ENCODE results near the gene TM4SF4.
"Not testable (repeated sequence)": the region's sequence is repeated elsewhere in the genome, so short reads cannot be mapped to it uniquely, and the experiment has no call there.

The TM4SF4 gene, protein sequence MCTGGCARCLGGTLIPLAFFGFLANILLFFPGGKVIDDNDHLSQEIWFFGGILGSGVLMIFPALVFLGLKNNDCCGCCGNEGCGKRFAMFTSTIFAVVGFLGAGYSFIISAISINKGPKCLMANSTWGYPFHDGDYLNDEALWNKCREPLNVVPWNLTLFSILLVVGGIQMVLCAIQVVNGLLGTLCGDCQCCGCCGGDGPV

DNA sequence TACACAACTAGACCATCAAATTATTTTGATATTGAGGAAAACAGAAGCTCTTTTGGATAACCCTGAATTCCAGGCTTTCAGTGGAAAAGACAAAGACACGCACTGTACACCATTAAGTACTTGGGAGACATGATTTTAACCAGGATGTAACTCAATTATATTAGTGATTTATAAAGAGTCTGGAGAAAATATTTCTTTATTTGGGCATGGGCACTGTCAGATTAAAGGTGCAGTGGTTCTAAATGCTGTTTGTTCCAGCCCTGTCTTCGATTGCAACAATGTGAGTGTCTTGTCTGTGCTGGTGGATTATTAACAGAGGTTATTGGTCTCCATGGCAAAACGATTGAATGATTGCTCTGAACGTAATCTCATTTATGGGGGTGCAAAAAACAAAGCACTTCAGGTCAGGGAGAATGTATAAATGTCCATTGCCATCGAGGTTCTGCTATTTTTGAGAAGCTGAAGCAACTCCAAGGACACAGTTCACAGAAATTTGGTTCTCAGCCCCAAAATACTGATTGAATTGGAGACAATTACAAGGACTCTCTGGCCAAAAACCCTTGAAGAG is at the start of gene TM4SF4:
TSS of gene TM4SF4 (plus strand) at position 448 of the 568 bp plus-strand sequence. CDS start 181 bp downstream, outside the sequence.
- no peak for DNase-seq (ENCODE audit: low spot score)

DNA sequence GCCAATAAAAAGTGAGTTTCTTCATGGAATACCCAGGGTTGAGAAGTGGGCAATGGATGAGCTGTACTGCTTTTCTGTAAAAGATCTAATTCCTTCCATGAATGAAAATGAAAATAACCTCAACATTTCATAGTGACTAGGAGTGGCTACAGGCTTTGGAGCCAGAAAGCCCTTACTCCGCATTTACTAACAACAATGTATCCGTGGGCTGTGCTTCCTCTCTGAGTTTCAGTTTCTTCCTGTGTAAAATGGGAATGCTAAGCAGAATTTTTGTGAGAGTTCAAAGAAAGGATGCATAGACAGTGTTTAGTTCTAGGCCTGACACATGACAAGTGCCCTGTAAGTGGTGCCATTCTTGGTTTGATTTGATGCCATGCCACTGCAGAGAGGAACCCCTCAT is 49.6 kb upstream of the TM4SF4 start:
- no peak for DNase-seq (ENCODE audit: low spot score)

DNA sequence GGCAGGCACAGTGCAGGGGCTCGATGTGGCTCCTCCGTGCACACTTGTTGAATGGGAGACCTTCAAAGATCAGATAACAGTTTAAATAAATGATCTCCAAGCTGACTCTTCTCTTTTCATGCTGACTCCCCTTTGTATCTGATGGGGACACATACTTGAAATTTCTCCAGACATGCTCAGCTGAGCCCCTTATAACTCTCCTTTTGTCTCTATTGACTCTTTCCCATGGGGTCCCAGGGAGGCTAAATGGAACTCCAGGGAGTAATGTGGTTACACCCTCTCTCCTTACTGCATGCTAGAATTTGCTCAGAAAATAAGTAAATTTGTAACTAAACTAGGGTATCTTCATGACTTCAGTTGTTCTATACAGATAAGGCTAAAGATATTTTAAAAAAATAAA is 48.2 kb upstream of the TM4SF4 start:
- DNase-seq (ENCODE audit: low spot score): no peak

DNA sequence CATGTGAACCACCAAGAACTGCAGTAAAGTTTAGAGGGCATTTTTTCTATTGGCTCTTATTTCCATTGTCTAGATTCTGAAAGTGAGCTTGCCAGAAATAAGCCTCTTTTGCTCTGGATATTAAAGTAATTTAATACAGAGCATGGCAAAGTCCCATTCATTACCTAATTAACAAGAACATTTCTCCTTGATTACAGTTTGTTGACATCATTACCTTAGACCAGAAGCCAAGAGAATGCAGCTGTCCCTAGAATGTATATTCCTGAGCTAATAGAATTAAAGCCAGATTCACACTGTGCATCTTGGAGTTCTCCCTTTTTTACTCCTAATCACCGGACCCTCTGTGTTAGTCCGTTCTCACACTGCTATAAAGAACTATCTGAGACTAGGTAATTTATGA is 46.4 kb upstream of the TM4SF4 start:
- DNase-seq (ENCODE audit: low spot score): no peak

DNA sequence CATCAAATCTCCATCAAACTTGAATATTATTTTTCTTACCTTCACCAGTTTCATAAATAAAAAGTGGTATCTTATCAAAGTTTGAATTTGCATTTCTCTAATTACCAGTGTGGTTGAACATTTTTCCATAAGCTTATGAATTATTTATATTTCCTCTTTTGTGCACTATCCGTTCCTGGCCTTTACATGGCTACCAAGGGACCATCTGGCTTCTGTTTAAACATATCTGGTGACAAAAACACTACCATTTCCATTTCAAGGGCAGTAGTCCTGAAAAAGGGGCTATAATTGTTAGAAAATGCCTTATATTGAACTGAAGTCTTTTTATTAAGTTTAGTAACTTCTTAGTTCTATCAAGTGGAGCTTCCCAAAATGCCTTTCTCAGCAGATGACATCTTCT is 44.3 kb upstream of the TM4SF4 start:
- no peak for DNase-seq (ENCODE audit: low spot score)

DNA sequence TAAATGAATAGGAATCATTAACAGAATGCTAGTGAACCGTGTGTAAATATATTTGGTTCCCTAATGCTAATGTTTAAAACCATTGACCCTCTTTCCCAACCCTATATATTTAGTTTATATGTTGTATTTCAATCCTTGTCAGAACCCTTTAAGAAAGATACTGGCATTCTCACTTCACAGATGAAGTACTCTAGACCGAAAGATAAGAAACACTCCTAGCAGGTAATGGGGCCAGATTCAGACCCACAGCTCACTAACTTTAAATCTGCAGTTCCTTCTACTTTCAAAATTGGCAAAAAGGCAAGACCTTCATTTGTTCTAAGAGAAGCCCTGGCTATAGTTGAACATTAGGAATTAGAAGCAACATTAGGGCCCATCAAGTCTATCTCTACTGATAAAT is 42.3 kb upstream of the TM4SF4 start:
- DNase-seq (ENCODE audit: low spot score): no peak

DNA sequence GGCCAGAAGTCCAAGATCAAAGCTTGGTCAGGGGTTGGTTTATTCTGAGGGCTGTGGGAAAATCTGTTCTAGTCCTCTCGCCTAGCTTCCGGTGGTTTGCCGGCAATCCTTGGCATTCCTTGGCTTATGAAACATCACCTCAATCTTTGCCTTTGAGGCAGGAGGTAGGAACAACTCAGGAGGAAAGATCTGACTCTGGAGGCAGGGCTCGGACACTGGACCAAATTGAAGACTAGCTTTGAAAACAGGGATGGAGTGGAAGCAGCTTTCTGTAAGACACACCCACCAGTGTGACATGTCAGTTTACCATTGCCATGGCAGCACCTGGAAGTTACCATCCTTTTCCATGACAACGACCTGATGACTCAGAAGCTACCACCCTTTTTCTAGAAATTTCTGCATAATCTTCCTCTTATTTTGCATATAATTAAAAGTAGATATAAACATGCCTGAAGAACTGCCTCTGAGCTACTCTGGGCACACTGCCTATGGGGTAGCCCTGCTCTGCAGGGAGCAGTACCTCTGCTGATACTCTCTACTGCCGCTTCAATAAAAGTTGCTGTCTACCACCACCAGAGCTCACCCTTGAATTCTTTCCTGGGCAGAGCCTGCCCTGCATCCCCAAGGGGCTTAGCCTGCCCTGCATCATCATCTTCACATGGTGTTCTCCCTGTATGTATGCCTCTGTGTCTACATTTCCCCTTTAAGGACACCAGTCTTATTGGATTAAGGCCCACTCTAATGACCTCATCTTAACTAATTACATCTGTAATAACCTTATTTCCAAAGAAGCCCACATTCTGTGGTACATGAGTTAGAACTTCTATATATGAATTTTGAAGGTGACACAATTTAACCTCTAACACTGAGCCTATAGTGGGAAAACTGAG is 38.3 kb upstream of the TM4SF4 start:
- DNase-seq (ENCODE audit: low spot score): peak; percentile 18

DNA sequence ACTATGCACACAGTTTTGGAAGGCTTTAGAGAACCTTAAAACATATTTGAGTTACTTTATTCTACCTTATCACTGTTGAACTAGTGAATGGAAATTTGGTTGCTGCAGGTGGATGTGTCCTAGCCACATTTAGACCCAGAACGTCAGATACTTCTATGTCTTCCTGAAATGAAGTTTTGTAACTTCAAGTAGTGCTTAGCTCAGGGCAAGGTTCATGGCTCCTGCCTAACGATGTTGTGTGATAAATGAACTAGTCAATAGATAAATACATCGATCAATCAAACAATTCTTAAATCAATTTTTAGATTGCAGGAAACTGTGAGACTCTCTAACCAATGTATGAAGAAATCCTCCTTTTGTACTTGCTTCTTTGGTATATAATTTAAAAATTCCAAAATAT is 37.2 kb upstream of the TM4SF4 start:
- no peak for DNase-seq (ENCODE audit: low spot score)

DNA sequence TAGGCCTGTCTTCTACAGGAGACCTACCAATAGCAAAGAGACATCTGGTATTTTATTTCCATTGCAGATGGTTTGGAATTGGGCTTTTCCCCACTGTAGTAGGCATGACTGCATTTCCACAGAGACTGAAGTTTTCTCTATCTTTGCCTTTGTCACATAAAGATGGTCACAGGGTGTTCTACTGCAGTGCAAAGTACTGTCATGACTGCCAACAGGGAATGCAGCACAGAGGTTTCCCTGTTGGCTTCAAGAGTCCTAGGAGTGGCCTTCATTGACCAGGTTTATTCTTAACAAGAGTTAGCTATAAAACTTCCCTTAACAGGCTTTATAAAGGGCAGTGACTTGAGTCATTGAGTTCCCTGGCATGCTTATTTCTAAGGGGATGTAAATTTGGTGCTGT is 36.8 kb upstream of the TM4SF4 start:
- no peak for DNase-seq (ENCODE audit: low spot score)

DNA sequence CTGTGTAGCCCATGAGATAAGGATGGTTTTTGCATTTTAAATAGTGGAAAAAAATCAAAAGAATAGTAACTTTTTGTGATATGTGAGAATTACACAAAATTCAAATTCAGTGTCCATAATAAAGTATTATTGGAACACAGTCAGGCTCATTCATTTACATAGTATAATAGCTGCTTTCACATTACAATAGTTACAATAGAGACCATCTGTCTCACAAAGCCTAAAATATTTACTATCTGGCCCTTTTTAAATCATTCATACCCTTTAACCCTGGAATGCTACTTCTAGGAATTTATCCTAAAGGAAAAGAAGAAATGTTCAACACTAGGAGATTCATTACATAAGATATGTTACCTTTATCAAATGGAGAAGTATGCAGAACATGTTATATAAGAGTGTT is 35.5 kb upstream of the TM4SF4 start:
- no peak for DNase-seq (ENCODE audit: low spot score)

DNA sequence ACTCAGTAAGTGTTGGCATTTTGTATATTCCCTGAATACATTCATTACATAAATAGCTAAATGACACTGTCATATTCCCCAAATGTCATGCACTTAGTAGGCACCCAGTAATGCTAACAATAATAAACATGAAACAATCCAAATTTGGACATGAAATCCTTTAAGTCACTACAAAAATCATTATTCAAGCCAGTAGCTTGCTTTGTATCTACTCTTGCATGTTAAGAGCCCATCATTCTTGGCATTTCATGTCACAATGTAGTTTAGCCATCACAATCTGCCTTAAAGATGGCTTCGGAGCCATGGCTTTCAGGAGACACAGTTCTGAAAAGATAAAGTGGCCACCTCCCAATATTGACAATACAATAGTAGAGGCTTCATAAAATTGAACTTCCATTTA is 32.9 kb upstream of the TM4SF4 start:
- no peak for DNase-seq (ENCODE audit: low spot score)

DNA sequence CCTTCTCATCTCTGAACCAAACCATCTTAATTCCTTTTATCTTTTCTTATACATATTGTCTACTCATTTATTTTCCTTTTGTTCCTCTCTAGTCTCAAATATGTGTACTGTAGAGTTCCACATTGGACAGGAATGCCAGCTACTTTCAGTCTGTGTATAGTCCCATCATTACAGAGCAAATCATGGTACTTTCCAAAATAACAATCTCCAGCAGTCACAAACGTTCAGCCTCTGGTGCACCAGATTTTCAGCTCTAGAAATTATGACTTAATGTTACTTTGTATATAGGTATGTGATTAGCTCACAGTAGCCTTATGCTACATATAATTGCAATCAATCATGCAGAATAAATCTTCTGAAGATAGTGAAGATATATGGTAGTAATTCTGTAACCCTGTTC is 32.5 kb upstream of the TM4SF4 start:
- no peak for DNase-seq (ENCODE audit: low spot score)

DNA sequence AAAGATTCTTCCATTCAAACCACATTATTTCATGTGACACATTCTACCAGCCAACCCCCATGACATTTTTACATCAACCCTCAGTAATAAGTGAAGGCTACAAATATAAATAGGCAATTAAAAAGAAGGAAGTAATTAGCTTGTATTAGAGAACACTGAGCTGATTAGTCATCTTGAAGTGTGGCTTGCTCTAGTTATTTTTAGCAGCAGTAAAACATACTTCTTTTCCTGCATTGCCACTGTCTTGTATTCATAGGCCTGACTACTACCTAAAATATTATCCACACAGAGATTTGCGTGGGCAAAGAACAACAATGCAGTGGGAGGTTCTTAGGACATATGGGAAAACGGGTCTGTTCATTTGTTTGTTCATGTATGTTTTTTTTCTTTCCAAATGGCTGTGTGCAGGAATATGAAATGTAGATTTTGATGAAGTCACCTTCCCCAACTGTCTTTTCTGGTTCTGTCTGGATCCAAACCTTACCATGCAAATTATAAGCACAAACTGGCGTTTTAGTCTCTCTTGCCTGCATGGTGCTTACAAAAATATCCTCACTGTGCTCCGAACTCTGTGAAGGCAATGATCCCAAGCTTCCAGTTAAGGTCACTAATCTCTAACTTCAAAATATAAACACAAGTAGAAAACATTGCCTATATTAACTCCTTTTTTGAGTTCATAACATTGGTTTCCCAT is 31.5 kb upstream of the TM4SF4 start:
- peak; percentile 46 for DNase-seq (ENCODE audit: low spot score)

DNA sequence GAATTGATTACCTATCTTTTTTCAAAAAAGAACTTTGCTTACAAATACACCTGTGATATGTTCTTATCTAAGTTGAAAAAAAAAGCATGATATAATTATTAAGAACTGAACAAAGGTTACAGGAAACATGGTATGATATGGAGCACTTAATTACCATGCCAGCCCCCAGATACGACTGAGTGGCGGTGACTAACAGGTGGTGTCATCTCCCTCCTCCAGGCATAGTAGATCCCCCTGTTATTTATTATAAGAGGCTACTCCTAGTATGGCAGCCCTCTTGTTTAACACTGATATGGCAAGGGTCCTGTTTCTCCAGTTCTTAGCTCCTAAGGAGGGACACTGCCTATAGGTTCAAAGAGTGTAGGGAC is 31.0 kb upstream of the TM4SF4 start:
- no peak for DNase-seq (ENCODE audit: low spot score)

DNA sequence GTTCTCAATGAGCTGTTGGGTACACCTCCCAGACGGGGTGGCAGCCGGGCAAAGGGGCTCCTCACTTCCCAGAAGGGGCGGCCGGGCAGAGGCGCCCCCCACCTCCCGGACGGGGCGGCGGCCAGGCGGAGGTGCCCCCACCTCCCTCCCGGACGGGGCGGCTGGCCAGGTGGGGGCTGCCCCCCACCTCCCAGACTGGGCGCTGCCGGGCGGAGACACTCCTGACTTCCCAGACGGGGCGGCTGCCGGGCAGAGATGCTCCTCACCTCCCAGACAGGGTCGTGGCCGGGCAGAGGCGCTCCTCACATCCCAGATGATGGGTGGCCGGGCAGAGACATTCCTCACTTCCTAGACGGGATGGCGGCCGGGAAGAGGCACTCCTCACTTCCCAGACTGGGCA is 29.6 kb upstream of the TM4SF4 start:
- not testable (repeated sequence) for DNase-seq (ENCODE audit: low spot score)

DNA sequence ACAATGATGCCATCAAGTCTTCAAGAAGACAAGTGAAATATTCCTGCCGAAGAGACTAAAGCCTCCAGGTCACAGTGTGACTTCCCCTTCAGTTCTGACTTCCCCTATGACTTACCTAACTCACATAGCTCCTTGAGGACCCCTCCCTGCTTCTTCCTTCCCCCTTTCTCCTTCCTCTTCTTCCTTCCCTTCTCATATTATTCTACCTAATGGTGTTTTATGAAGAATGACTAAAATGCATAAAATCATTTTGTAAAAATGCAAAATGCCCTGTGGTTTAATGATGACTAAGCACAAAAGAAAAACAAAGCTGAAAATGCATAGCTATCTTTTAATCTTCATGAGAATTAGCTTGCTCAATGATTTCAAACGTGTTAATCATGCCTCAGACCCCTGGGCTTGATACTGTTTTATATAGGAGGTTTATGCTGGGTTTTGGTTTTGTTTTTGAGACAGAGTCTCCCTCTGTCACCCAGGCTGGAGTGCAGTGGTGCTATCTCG is 26.1 kb upstream of the TM4SF4 start:
- DNase-seq (ENCODE audit: low spot score): no peak

DNA sequence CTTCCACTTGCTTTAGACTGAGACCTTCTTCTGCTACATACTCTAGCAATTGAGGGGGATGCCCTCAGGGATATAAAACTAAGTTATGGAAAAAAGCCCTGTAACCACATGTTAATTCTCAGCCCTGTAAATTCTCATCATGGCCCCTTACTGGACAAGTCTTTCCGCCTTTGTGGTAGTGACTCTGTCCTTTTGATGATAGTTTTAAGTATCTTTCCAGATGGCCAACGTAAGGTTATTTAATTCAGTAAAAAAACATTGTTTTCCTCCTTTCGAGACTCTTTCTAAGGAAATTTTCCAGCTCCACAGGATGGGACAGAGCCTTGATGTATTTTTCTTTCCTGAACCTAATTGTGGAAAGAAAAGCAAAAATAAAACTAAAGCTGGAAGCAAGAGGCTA is 25.3 kb upstream of the TM4SF4 start:
- DNase-seq (ENCODE audit: low spot score): no peak

DNA sequence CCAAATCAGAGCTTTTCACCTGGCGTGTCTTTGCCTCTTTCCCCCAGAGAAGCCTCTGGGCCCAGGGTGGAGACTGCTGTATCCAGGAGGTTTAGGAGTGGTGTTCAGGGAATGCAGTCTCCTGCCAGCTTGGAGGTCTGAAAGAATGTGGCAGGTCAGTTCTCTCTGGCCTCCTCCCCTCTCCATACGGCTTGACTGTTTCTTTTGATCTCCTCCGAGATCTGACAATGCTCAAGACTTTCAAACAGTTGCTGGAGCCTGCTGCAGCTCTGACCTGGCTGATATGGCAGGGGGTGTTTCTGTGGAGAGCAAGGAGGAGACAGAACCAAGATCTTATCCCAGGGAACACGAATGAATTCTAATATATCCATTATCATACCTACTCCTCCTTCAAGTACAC is 24.7 kb upstream of the TM4SF4 start:
- no peak for DNase-seq (ENCODE audit: low spot score)

DNA sequence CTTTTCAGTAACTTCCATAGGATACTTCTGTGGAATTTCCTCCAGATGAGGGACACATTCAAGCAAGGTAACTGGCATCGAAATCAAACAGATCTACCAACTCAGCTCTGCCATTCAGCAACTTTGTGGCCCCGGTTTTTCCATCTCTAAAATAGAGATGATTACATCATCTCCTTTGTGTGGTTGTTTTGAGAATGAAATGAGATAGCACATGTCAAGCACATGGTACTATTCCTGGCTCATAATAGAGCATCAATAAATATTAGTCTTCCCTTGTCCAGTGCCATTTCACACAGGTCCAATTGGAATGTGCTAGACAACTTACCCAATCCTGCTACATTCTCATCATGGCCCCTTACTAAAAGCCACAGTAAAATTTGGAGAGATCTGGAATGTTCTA is 24.2 kb upstream of the TM4SF4 start:
- no peak for DNase-seq (ENCODE audit: low spot score)

DNA sequence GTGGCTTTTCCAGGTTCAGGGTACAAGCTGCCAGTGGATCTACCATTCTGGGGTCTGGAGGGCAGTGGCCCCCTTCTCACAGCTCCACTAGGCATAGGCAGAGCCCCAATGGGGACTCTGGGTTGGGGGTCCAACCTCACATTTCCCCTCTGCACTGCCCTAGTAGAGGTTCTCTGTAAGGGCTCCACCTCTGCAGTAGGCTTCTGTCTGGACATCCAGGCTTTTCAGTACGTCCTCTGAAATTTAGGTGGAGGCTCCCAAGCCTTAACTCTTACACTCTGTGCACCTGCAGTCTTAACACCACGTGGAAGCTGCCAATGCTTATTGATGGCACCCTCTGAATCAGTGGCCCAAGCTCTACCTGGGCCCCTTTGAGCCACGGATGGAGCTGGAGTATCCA is 22.5 kb upstream of the TM4SF4 start:
- no peak for DNase-seq (ENCODE audit: low spot score)

DNA sequence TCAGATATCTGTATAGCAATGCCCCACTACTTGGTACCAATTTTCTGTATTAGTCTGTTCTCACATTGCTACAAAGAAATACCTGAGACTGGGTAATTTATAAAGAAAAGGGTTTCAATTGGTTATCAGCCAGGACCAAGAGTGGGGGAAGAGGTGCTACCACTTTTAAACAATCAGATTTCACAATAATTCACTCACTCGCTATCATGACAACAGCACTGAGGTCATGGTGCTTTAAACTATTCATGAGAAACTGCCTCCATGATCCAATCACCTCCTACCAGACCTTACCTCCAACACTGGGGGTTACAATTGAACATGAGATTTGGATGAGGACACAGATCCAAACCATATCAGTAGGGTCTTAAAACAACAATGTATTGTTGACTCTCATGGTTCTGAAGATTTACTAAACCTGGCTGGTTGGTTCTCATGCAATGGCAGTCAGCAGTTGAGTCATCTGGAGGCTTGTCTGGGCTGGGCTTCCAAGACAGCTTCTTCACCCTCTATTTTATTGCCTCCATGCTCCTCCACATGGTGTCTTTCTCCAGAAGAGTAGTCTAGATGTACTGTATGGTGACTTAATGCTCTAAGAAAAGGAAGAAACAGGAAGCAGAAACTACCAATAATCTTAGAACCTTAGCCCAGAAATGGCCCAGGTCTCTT is 21.2 kb upstream of the TM4SF4 start:
- no peak for DNase-seq (ENCODE audit: low spot score)

DNA sequence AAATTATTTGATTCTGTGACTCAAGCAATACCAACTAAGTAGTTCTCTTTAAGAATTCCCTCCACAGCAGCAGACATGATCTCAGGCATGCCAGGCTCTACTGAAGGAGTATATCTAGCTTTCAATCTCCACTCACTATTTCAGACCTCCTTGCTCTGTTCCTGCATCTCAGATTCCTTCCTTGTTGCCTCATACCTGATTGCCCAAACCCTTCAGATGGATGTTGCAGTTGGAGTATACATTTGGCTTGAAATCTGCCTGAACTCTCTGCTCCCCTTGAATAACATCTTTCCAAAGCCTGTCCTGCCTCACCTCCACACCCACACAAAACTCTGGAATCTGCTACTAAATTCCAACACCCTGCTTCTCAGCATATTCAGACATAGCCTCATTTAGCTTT is 19.8 kb upstream of the TM4SF4 start:
- no peak for DNase-seq (ENCODE audit: low spot score)

All from RKO (cell line).